HepG2 (cell line): ENCODE results near the gene TUBB4B. TPM values are rescaled to one million over a fixed set of nuclear protein-coding genes. Genes with fewer than 3 reads are reported as not detected.

ENCODE experiments used
- ARNT2 ChIP-seq: sonication (generic); formaldehyde crosslinking; IDR thresholded peaks from 2 replicates; pipeline ENCODE4 v1.8.0; 2022; ENCODE audit warnings: mild to moderate bottlenecking, low read depth, missing genetic modification reagents, moderate library complexity
- KDM1A ChIP-seq: IDR thresholded peaks from 2 replicates; pipeline ENCODE4 v1.6.1; 2016; ENCODE audit warnings: missing compliant biosample characterization
- KLF11 ChIP-seq: IDR thresholded peaks from 2 replicates; pipeline ENCODE4 v1.6.1; 2016; ENCODE audit warnings: missing compliant biosample characterization
- NONO ChIP-seq, 2 experiments: fragments of 450-650 bp in 1 of 2; sonication (generic) in 1 of 2; formaldehyde crosslinking in 1 of 2; IDR thresholded peaks in 1 of 2; conservative IDR thresholded peaks in 1 of 2; 2 replicates each; pipeline versions ENCODE4 v1.6.1 to v1.8.0; 2017 to 2022; ENCODE audit warnings: mild to moderate bottlenecking in 1 of 2, missing genetic modification reagents in 1 of 2, moderate library complexity in 1 of 2
- NPAS2 ChIP-seq: sonication (generic); formaldehyde crosslinking; IDR thresholded peaks from 2 replicates; pipeline ENCODE4 v1.8.0; 2022; ENCODE audit warnings: mild to moderate bottlenecking, missing genetic modification reagents, borderline replicate concordance
- PHB2 ChIP-seq: fragments of 450-650 bp; IDR thresholded peaks from 2 replicates; pipeline ENCODE4 v1.6.1; 2018; ENCODE audit not compliant: partially characterized antibody
- SOX13 ChIP-seq, 3 experiments: fragments of 450-650 bp in 1 of 3; sonication (generic) in 1 of 3; formaldehyde crosslinking in 1 of 3; IDR thresholded peaks in 2 of 3; conservative IDR thresholded peaks in 1 of 3; 2 replicates each; pipeline versions ENCODE4 v1.5.0 to v1.6.1; 2016 to 2020; ENCODE audit warnings: antibody characterized with exemption in 1 of 3, mild to moderate bottlenecking in 1 of 3, missing compliant biosample characterization in 1 of 3, missing genetic modification reagents in 1 of 3, moderate library complexity in 1 of 3
- YEATS4 ChIP-seq: sonication (generic); formaldehyde crosslinking; IDR thresholded peaks from 2 replicates; pipeline ENCODE4 v1.4.0; 2020; ENCODE audit warnings: missing genetic modification reagents, borderline replicate concordance
- ZNF235 ChIP-seq: sonication (generic); formaldehyde crosslinking; IDR thresholded peaks from 2 replicates; pipeline ENCODE4 v1.8.1; 2023; ENCODE audit warnings: mild to moderate bottlenecking, missing genetic modification reagents, borderline replicate concordance
- ZNF678 ChIP-seq: sonication (generic); formaldehyde crosslinking; IDR thresholded peaks from 2 replicates; pipeline ENCODE4 v1.4.0; 2020; ENCODE audit warnings: mild to moderate bottlenecking, missing genetic modification reagents
- polyA plus RNA-seq, 8 experiments: library from polyadenylated mRNA; depleted of rRNA in 3 of 8; stranded (reverse) in 7 of 8; unstranded in 1 of 8; fragments of >200 nt; fragmentation: Illumina TruSeq in 4 of 8; extraction: Trizol in 4 of 8; gene quantifications; 2 replicates each; pipeline versions ENCODE4 v1.2.1 to v1.2.3, GENCODE V29; 2011 to 2016; ENCODE audit warnings: low read depth in 4 of 8, missing spikeins in 1 of 8, mixed read lengths in 1 of 8; ENCODE audit not compliant: insufficient read depth in 1 of 8
- total RNA-seq, 5 experiments: library from RNA; depleted of rRNA; stranded (reverse); fragments of >200 nt; fragmentation: Illumina TruSeq; extraction: Trizol; gene quantifications; 2 replicates each; pipeline ENCODE4 v1.2.3, GENCODE V29; 2016; ENCODE audit warnings: low read depth in 1 of 5
- TF ChIP-seq, protein P1 (sequence below): sonication (generic); formaldehyde crosslinking; IDR thresholded peaks from 2 replicates; pipeline ENCODE4 v1.4.0; 2020; ENCODE audit warnings: missing genetic modification reagents
- TF ChIP-seq, protein P2 (sequence below): IDR thresholded peaks from 2 replicates; pipeline ENCODE4 v1.6.1; 2016
- TF ChIP-seq, protein P3 (sequence below), 2 experiments: sonication (generic) in 1 of 2; formaldehyde crosslinking in 1 of 2; IDR thresholded peaks; 2 replicates each; pipeline versions ENCODE4 v1.4.0 to v1.6.1; 2016 to 2020; ENCODE audit warnings: borderline replicate concordance in 1 of 2, low read depth in 1 of 2, mild to moderate bottlenecking in 1 of 2, missing genetic modification reagents in 1 of 2
- TF ChIP-seq, protein P4 (sequence below): sonication (generic); formaldehyde crosslinking; IDR thresholded peaks from 2 replicates; pipeline ENCODE4 v1.4.0; 2020; ENCODE audit warnings: missing genetic modification reagents

The TUBB4B gene
- total and polyA plus RNA-seq, 2 of the 13 experiments (the other 11 are each of a cell fraction or from before 2014, with no cell fraction given): 182 to 412 TPM

DNA sequence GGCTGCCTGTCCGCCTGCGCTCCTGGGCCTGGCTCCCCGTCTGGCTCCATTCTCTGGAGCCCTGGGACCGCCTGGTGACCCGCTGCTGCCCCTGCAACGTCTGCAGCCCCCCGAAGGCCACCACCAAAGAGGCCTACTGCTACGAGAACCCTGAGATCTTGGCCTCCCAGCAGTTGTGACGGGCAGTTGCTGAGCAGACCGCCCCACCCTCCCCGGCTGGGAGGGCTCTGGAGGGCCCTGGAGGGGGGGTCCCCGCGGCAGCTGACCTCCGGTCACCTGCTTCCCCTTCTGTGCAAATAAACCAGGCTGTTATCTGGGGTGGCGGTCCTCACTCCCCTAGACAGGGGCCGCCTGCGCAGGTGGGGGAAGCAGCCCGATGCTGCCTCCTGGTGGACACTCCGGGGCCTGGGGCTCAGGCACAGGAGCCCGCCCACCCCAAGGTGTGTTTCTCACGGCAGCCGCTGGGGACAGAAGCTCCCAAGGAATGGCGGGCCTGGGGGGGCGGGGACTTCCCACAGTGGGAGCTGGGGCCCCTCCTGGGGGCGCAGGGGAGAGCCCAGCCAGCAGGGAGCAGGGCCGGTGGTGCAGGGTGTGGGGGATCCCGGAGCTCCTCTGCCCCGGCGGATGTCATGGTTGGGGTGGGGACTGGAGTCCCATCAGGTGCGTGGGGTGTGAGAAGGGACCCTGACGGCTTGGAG lies 4.7 kb upstream of the TUBB4B start (continued):
- TF ChIP-seq, protein P1, sequence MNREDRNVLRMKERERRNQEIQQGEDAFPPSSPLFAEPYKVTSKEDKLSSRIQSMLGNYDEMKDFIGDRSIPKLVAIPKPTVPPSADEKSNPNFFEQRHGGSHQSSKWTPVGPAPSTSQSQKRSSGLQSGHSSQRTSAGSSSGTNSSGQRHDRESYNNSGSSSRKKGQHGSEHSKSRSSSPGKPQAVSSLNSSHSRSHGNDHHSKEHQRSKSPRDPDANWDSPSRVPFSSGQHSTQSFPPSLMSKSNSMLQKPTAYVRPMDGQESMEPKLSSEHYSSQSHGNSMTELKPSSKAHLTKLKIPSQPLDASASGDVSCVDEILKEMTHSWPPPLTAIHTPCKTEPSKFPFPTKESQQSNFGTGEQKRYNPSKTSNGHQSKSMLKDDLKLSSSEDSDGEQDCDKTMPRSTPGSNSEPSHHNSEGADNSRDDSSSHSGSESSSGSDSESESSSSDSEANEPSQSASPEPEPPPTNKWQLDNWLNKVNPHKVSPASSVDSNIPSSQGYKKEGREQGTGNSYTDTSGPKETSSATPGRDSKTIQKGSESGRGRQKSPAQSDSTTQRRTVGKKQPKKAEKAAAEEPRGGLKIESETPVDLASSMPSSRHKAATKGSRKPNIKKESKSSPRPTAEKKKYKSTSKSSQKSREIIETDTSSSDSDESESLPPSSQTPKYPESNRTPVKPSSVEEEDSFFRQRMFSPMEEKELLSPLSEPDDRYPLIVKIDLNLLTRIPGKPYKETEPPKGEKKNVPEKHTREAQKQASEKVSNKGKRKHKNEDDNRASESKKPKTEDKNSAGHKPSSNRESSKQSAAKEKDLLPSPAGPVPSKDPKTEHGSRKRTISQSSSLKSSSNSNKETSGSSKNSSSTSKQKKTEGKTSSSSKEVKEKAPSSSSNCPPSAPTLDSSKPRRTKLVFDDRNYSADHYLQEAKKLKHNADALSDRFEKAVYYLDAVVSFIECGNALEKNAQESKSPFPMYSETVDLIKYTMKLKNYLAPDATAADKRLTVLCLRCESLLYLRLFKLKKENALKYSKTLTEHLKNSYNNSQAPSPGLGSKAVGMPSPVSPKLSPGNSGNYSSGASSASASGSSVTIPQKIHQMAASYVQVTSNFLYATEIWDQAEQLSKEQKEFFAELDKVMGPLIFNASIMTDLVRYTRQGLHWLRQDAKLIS (CRISPR knock-in tag): no peak; the same call in 1 of the 2 replicates
- TF ChIP-seq, protein P2, sequence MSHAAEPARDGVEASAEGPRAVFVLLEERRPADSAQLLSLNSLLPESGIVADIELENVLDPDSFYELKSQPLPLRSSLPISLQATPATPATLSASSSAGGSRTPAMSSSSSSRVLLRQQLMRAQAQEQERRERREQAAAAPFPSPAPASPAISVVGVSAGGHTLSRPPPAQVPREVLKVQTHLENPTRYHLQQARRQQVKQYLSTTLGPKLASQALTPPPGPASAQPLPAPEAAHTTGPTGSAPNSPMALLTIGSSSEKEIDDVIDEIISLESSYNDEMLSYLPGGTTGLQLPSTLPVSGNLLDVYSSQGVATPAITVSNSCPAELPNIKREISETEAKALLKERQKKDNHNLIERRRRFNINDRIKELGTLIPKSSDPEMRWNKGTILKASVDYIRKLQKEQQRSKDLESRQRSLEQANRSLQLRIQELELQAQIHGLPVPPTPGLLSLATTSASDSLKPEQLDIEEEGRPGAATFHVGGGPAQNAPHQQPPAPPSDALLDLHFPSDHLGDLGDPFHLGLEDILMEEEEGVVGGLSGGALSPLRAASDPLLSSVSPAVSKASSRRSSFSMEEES (CRISPR knock-in tag): peak; percentile 97
- TF ChIP-seq KDM1A (CRISPR knock-in tag) (no peak), SOX13 (IDR thresholded peaks at IDR 0.05) (peak; percentile 24; the same call in 1 of the 2 replicates), SOX13 (CRISPR knock-in tag; conservative IDR thresholded peaks at IDR 0.05 in 1 of 2, IDR thresholded peaks at IDR 0.05 in 1 of 2) (peak in 1 of 2 experiments; percentile 49; a peak in 2 of 4 replicates), ARNT2 (peak; percentile 48; the same call in 1 of the 2 replicates), NONO (IDR thresholded peaks at IDR 0.05) (no peak), NONO (CRISPR knock-in tag; conservative IDR thresholded peaks at IDR 0.05) (peak; percentile 98), NPAS2 (CRISPR knock-in tag) (no peak), YEATS4 (CRISPR knock-in tag) (peak; percentile 64; the same call in 1 of the 2 replicates), ZNF678 (CRISPR knock-in tag) (peak; percentile 13; the same call in 1 of the 2 replicates), ZNF235 (CRISPR knock-in tag) (0 out of 2 replicates have a peak, but pooled peaks have one; percentile 8), KLF11 (no peak), PHB2 (no peak)
- TF ChIP-seq, protein P3, sequence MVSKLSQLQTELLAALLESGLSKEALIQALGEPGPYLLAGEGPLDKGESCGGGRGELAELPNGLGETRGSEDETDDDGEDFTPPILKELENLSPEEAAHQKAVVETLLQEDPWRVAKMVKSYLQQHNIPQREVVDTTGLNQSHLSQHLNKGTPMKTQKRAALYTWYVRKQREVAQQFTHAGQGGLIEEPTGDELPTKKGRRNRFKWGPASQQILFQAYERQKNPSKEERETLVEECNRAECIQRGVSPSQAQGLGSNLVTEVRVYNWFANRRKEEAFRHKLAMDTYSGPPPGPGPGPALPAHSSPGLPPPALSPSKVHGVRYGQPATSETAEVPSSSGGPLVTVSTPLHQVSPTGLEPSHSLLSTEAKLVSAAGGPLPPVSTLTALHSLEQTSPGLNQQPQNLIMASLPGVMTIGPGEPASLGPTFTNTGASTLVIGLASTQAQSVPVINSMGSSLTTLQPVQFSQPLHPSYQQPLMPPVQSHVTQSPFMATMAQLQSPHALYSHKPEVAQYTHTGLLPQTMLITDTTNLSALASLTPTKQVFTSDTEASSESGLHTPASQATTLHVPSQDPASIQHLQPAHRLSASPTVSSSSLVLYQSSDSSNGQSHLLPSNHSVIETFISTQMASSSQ (IDR thresholded peaks at IDR 0.05; ENCODE audit: low read depth): no peak
- TF ChIP-seq, protein P3 (CRISPR knock-in tag; IDR thresholded peaks at IDR 0.05; ENCODE audit: borderline replicate concordance): no peak
- TF ChIP-seq, protein P4, sequence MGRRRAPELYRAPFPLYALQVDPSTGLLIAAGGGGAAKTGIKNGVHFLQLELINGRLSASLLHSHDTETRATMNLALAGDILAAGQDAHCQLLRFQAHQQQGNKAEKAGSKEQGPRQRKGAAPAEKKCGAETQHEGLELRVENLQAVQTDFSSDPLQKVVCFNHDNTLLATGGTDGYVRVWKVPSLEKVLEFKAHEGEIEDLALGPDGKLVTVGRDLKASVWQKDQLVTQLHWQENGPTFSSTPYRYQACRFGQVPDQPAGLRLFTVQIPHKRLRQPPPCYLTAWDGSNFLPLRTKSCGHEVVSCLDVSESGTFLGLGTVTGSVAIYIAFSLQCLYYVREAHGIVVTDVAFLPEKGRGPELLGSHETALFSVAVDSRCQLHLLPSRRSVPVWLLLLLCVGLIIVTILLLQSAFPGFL (CRISPR knock-in tag): no peak
